SK-N-MC (cell line): ENCODE results near the gene LRMDA.

Source experiments
- EZH2 ChIP-seq: fragments of 200-600 bp; sonication (generic); IDR thresholded peaks from one replicate; pipeline ENCODE4 v1.6.1; 2017; ENCODE audit warnings: antibody characterized with exemption
- POLR2AphosphoS5 ChIP-seq: IDR thresholded peaks from 2 replicates; pipeline ENCODE4 v1.6.1; 2012; ENCODE audit warnings: mild to moderate bottlenecking, low read depth, low read length, borderline replicate concordance

GRCh38 chr10:76172020-76172419, 740.6 kb downstream of the LRMDA start:
- TF ChIP-seq EZH2 (no peak), POLR2AphosphoS5 (no peak)
